Measurements from ENCODE around the gene RGS17. TPM values are rescaled to one million over a fixed set of nuclear protein-coding genes. Genes with fewer than 3 reads are reported as not detected.

The RGS17 gene
- total RNA-seq, 4 donors from 2014 or later = 0.06 to 0.83 (median 0.34) TPM

DNA sequence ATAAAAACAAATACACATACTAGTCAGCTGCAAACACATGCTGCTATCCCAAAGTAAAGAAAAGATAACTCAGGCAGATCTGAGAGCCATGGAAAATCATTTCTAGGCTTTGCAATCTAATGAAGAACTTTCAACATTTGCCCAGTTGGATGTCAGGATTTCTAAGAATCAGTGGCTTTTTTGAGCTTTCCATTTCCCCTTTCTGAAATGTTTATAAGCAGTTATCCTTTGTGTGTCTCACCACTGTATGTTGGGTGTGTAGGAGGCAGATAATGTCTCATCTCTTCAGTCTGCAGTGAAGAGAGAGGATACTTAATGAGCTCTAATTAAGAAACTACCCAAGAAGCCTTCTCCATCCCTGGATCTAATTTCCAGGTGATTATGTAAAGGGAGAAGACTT lies 43.6 kb downstream of the RGS17 start:
- H3K4me3 ChIP-seq = no peak overlapping the region
- peaks cover 0 to 2% (median 0%) of the 10 kb centered on the region in 4 donors for H3K4me1 ChIP-seq
- intact Hi-C loops (cut with DNase I) = no loop called here

GRCh38 chr6:153086225-153086990 lies 44.7 kb downstream of the RGS17 start:
- Histone ChIP-seq H3K4me1 (no peaks in the 10 kb centered on the region), H3K27me3 (no peaks in the 10 kb centered on the region), H3K27ac (replicated peaks in 1 of 4) (no peak overlapping the region), H3K4me3 (no peak overlapping the region), H3K36me3 (no peaks in the 10 kb centered on the region), H3K9me3 (no peaks in the 10 kb centered on the region)
- WGBS = 83% methylated on average over 5 of the region's 5 CpGs
- intact Hi-C loops (cut with DNase I) = no loop called here
- no peak for DNase-seq (ENCODE audit: extremely low spot score)
- TF ChIP-seq EP300 (IDR thresholded peaks at IDR 0.05) (no peak), POLR2AphosphoS5 (IDR thresholded peaks at IDR 0.05) (no peak), POLR2A (IDR thresholded peaks at IDR 0.05; ENCODE audit: low read depth) (no peak)
- TF ChIP-seq, protein P1, sequence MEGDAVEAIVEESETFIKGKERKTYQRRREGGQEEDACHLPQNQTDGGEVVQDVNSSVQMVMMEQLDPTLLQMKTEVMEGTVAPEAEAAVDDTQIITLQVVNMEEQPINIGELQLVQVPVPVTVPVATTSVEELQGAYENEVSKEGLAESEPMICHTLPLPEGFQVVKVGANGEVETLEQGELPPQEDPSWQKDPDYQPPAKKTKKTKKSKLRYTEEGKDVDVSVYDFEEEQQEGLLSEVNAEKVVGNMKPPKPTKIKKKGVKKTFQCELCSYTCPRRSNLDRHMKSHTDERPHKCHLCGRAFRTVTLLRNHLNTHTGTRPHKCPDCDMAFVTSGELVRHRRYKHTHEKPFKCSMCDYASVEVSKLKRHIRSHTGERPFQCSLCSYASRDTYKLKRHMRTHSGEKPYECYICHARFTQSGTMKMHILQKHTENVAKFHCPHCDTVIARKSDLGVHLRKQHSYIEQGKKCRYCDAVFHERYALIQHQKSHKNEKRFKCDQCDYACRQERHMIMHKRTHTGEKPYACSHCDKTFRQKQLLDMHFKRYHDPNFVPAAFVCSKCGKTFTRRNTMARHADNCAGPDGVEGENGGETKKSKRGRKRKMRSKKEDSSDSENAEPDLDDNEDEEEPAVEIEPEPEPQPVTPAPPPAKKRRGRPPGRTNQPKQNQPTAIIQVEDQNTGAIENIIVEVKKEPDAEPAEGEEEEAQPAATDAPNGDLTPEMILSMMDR (IDR thresholded peaks at IDR 0.05) = no peak

More for the DNA sequence above, 43.6 kb downstream of the RGS17 start:
- DNase-seq (ENCODE audit: extremely low spot score) = no peak
- Histone ChIP-seq H3K36me3 (no peaks in the 10 kb centered on the region), H3K27ac (replicated peaks in 1 of 4) (no peak overlapping the region), H3K27me3 (no peaks in the 10 kb centered on the region), H3K9me3 (no peaks in the 10 kb centered on the region)
- no peak for TF ChIP-seq POLR2A (IDR thresholded peaks at IDR 0.05; ENCODE audit: low read depth)
- no peak for TF ChIP-seq EP300 (IDR thresholded peaks at IDR 0.05)
- TF ChIP-seq POLR2AphosphoS5 (IDR thresholded peaks at IDR 0.05) = no peak
- TF ChIP-seq, protein P1 (IDR thresholded peaks at IDR 0.05) = no peak

DNA sequence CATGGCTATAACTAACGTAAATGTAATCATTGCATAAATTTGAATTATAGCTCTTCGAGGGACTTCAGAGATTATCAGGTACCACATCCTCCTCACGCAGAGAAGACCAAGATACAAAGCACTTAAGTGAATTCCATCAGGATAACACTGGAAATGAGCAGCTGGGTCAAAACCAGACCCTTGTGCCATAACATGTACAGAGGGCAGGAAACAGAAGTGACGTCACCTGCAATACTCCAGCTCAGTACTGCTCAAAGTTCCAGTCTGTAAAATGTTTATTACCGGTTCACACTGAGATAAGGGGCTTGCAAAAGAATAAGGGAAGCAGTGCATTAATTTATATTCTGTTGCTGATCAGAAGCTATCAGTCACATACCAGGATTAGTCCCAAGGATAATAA lies 45.8 kb downstream of the RGS17 start:
- 85% methylated on average over 5 of the region's 5 CpGs for WGBS
- intact Hi-C loops (cut with DNase I) = no loop called here
- H3K27me3 ChIP-seq = no peaks in the 10 kb centered on the region
- TF ChIP-seq EP300 (IDR thresholded peaks at IDR 0.05) (no peak), POLR2AphosphoS5 (IDR thresholded peaks at IDR 0.05) (no peak), POLR2A (IDR thresholded peaks at IDR 0.05; ENCODE audit: low read depth) (no peak)
- TF ChIP-seq, protein P1 (IDR thresholded peaks at IDR 0.05) = no peak
- no peak for DNase-seq (ENCODE audit: extremely low spot score)
- H3K9me3 ChIP-seq = no peaks in the 10 kb centered on the region
- H3K36me3 ChIP-seq = no peaks in the 10 kb centered on the region
- no peak overlapping the region for H3K27ac ChIP-seq (replicated peaks in 1 of 4)
- no peaks in the 10 kb centered on the region for H3K4me1 ChIP-seq
- no peak overlapping the region for H3K4me3 ChIP-seq

- Histone ChIP-seq H3K27me3 (no peaks in the 10 kb centered on the region), H3K4me3 (no peak overlapping the region), H3K27ac (replicated peaks in 1 of 4) (no peak overlapping the region), H3K36me3 (no peaks in the 10 kb centered on the region), H3K9me3 (no peaks in the 10 kb centered on the region), H3K4me1 (no peaks in the 10 kb centered on the region)
- DNase-seq (ENCODE audit: extremely low spot score) = no peak
- TF ChIP-seq, protein P1 (IDR thresholded peaks at IDR 0.05) = no peak
- TF ChIP-seq EP300 (IDR thresholded peaks at IDR 0.05) (no peak), POLR2A (IDR thresholded peaks at IDR 0.05; ENCODE audit: low read depth) (no peak), POLR2AphosphoS5 (IDR thresholded peaks at IDR 0.05) (no peak)
- WGBS = 78% methylated on average over 3 of the region's 3 CpGs
- intact Hi-C loops (cut with DNase I) = no loop called here
These were observed 46.7 kb downstream of the RGS17 start for GRCh38 chr6:153084393-153084792.

DNA sequence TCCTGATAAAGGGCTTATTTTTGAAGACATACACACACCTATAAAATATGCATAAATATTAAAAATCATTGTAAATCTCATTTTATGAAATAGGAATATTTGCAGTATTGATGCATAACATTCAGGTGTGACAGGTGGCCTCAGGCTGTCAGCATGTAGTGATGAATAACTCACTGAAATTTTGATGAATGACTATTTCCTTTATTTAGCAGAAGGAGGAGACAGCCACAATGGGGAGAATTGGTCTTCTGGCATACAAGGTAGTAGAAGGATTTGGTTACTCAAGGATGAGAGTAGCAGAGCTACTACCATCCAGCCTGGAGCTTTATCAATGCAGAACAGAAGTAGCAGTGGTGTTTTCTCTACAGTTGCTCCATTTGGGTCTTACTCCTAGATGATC lies 47.2 kb downstream of the RGS17 start:
- DNase-seq (ENCODE audit: extremely low spot score) = no peak
- Histone ChIP-seq H3K9me3 (no peaks in the 10 kb centered on the region), H3K4me3 (no peak overlapping the region), H3K27me3 (no peaks in the 10 kb centered on the region), H3K27ac (replicated peaks in 1 of 4) (no peak overlapping the region), H3K4me1 (no peaks in the 10 kb centered on the region), H3K36me3 (no peaks in the 10 kb centered on the region)
- intact Hi-C loops (cut with DNase I) = no loop called here
- TF ChIP-seq POLR2A (IDR thresholded peaks at IDR 0.05; ENCODE audit: low read depth) (no peak), POLR2AphosphoS5 (IDR thresholded peaks at IDR 0.05) (no peak), EP300 (IDR thresholded peaks at IDR 0.05) (no peak)
- TF ChIP-seq, protein P1 (IDR thresholded peaks at IDR 0.05) = no peak

All from esophagus muscularis mucosa (tissue), 4 donors.